SK-N-SH (cell line): Measurements from ENCODE around the gene STX18.

ENCODE experiments used
- EP300 ChIP-seq, 2 experiments: IDR thresholded peaks; 2 replicates each; pipeline versions ENCODE4 v1.4.0 to v1.6.1; 2012; ENCODE audit warnings: borderline replicate concordance in 1 of 2, low read depth in 1 of 2, low read length in 1 of 2
- EZH2phosphoT487 ChIP-seq: fragments of 200-600 bp; sonication (generic); IDR thresholded peaks from 2 replicates; pipeline ENCODE4 v1.6.1; 2017; ENCODE audit warnings: low read depth, mixed run types, mild to moderate bottlenecking, antibody characterized with exemption, moderate library complexity, borderline replicate concordance
- FOXM1 ChIP-seq: IDR thresholded peaks from 2 replicates; pipeline ENCODE4 v1.4.0; 2012; ENCODE audit warnings: low read depth, mild to moderate bottlenecking
- JUND ChIP-seq: IDR thresholded peaks from 2 replicates; pipeline ENCODE4 v1.4.0; 2012
- MXI1 ChIP-seq: IDR thresholded peaks from 2 replicates; pipeline ENCODE4 v1.6.1; 2012; ENCODE audit warnings: mild to moderate bottlenecking, low read depth, low read length, improper control_type of control experiment
- NRF1 ChIP-seq: IDR thresholded peaks from 2 replicates; pipeline ENCODE4 v1.6.1; 2012; ENCODE audit warnings: low read depth, mild to moderate bottlenecking, low read length
- POLR2AphosphoS5 ChIP-seq: IDR thresholded peaks from 2 replicates; pipeline ENCODE4 v1.6.1; 2012; ENCODE audit warnings: low read depth, low read length
- TAF1 ChIP-seq: IDR thresholded peaks from 2 replicates; pipeline ENCODE4 v1.6.1; 2012; ENCODE audit warnings: low read depth, mild to moderate bottlenecking, low read length, moderate library complexity, borderline replicate concordance
- YY1 ChIP-seq: IDR thresholded peaks from 2 replicates; pipeline ENCODE4 v1.4.0; 2012; ENCODE audit warnings: low read depth, mild to moderate bottlenecking
- TF ChIP-seq, protein P1 (sequence below): fragments of 200-600 bp; sonication (generic); IDR thresholded peaks from 2 replicates; pipeline ENCODE4 v1.6.1; 2017; ENCODE audit warnings: antibody characterized with exemption, mild to moderate bottlenecking, moderate library complexity
- TF ChIP-seq, protein P2 (sequence below): IDR thresholded peaks from 2 replicates; pipeline ENCODE4 v1.4.0; 2012; ENCODE audit warnings: low read depth

DNA sequence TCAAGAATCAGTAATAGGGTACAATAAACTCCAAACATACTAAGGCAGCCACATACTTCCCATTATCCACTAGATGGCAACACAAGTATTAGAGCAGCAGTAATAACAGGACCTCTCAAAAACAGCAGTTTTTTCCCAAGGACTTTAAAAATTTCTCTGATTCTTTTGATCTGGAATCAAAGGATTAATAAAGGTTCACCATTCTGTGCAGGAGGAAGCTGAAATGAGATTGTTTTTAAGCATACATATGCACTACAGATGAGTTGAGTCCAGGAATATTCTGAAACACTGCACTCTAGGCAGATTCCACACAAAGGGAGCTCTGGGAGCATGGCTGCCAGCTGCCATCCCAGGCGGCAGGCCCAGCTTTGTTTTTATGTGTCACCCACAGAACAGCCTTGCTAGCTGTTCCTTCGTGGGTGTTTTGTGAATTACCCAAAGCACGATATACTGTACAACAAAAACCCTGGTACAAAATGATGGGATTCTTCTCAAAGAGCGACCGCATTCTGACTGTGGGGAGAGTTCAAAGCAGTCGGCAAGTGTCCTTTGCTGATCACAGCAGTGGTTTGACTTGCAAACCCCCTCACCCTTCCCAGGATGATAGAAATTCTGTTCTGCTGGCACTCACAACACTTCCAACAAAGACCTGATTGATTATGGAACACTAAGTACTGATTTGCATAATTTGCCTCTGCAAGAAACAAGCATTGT lies 61.0 kb downstream of the STX18 start:
- TF ChIP-seq, protein P1, sequence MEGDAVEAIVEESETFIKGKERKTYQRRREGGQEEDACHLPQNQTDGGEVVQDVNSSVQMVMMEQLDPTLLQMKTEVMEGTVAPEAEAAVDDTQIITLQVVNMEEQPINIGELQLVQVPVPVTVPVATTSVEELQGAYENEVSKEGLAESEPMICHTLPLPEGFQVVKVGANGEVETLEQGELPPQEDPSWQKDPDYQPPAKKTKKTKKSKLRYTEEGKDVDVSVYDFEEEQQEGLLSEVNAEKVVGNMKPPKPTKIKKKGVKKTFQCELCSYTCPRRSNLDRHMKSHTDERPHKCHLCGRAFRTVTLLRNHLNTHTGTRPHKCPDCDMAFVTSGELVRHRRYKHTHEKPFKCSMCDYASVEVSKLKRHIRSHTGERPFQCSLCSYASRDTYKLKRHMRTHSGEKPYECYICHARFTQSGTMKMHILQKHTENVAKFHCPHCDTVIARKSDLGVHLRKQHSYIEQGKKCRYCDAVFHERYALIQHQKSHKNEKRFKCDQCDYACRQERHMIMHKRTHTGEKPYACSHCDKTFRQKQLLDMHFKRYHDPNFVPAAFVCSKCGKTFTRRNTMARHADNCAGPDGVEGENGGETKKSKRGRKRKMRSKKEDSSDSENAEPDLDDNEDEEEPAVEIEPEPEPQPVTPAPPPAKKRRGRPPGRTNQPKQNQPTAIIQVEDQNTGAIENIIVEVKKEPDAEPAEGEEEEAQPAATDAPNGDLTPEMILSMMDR = peak; percentile 69
- TF ChIP-seq POLR2AphosphoS5 = no peak
- TF ChIP-seq MXI1 = no peak; the same call in 1 of the 2 replicates
- TF ChIP-seq, protein P2, sequence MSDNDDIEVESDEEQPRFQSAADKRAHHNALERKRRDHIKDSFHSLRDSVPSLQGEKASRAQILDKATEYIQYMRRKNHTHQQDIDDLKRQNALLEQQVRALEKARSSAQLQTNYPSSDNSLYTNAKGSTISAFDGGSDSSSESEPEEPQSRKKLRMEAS = no peak
- TF ChIP-seq JUND = no peak
- no peak for TF ChIP-seq EP300 (IDR thresholded peaks at IDR 0.05; ENCODE audit: borderline replicate concordance in 1 of 2, low read depth in 1 of 2, low read length in 1 of 2)
- no peak for TF ChIP-seq NRF1
- TF ChIP-seq TAF1 = no peak
- TF ChIP-seq FOXM1 = no peak
- no peak for TF ChIP-seq YY1
- no peak for TF ChIP-seq EZH2phosphoT487
